ENCODE data around the gene ACSF3. TPM values are rescaled to one million over a fixed set of nuclear protein-coding genes. Genes with fewer than 3 reads are reported as not detected.

Gene ACSF3
- total RNA-seq, 1 experiment from 2014 or later: 39.2 TPM

- peaks cover 31% of the 10 kb centered on the region for H3K36me3 Mint-ChIP-seq (ENCODE audit: insufficient read depth, unreplicated experiment)
- no peak for DNase-seq (ENCODE audit: unreplicated experiment)
- ChIA-PET POLR2A (no interaction called here), CTCF (no interaction called here)
- no peaks in the 10 kb centered on the region for H3K9me3 Mint-ChIP-seq (ENCODE audit: unreplicated experiment)
- no peak overlapping the region for H3K4me3 Mint-ChIP-seq (ENCODE audit: unreplicated experiment)
- no TSS peak for BruUV-seq (replicated peaks)
- H3K27ac Mint-ChIP-seq (ENCODE audit: low read depth, unreplicated experiment): no peak overlapping the region
- no peak for TF ChIP-seq CTCF (IDR thresholded peaks at IDR 0.05; ENCODE audit: unreplicated experiment)
- intact Hi-C loops (cut with micrococcal nuclease): no loop called here
- peaks cover 8% of the 10 kb centered on the region for H3K4me1 Mint-ChIP-seq (ENCODE audit: insufficient read depth, unreplicated experiment)
- H3K27me3 Mint-ChIP-seq (ENCODE audit: insufficient read depth, unreplicated experiment): no peaks in the 10 kb centered on the region
Observed at GRCh38 chr16:89113661-89114060, 20.0 kb downstream of the ACSF3 start.

GRCh38 chr16:89114159-89114981, 20.7 kb downstream of the ACSF3 start:
- H3K27ac Mint-ChIP-seq (ENCODE audit: low read depth, unreplicated experiment): no peak overlapping the region
- POLR2A ChIA-PET: no interaction called here
- no peaks in the 10 kb centered on the region for H3K9me3 Mint-ChIP-seq (ENCODE audit: unreplicated experiment)
- DNase-seq (ENCODE audit: unreplicated experiment): no peak
- H3K4me3 Mint-ChIP-seq (ENCODE audit: unreplicated experiment): no peak overlapping the region
- peaks cover 28% of the 10 kb centered on the region for H3K36me3 Mint-ChIP-seq (ENCODE audit: insufficient read depth, unreplicated experiment)
- intact Hi-C loops (cut with micrococcal nuclease): no loop called here
- BruUV-seq (replicated peaks): no TSS peak
- no peak for TF ChIP-seq CTCF (IDR thresholded peaks at IDR 0.05; ENCODE audit: unreplicated experiment)
- CTCF ChIA-PET: interaction anchor here (0.6 kb wide), 1 partner anchor 1474 kb away, joined by 4 read pairs; no protein-coding TSS in a partner anchor
- H3K27me3 Mint-ChIP-seq (ENCODE audit: insufficient read depth, unreplicated experiment): no peaks in the 10 kb centered on the region
- H3K4me1 Mint-ChIP-seq (ENCODE audit: insufficient read depth, unreplicated experiment): peaks cover 8% of the 10 kb centered on the region

GRCh38 chr16:89115216-89115861, 21.7 kb downstream of the ACSF3 start:
- no TSS peak for BruUV-seq (replicated peaks)
- ChIA-PET CTCF (no interaction called here), POLR2A (no interaction called here)
- no peaks in the 10 kb centered on the region for H3K27me3 Mint-ChIP-seq (ENCODE audit: insufficient read depth, unreplicated experiment)
- no peak overlapping the region for H3K27ac Mint-ChIP-seq (ENCODE audit: low read depth, unreplicated experiment)
- no peaks in the 10 kb centered on the region for H3K9me3 Mint-ChIP-seq (ENCODE audit: unreplicated experiment)
- no peak overlapping the region for H3K4me3 Mint-ChIP-seq (ENCODE audit: unreplicated experiment)
- no peak for TF ChIP-seq CTCF (IDR thresholded peaks at IDR 0.05; ENCODE audit: unreplicated experiment)
- peaks cover 8% of the 10 kb centered on the region for H3K4me1 Mint-ChIP-seq (ENCODE audit: insufficient read depth, unreplicated experiment)
- H3K36me3 Mint-ChIP-seq (ENCODE audit: insufficient read depth, unreplicated experiment): peaks cover 34% of the 10 kb centered on the region
- intact Hi-C loops (cut with micrococcal nuclease): no loop called here
- no peak for DNase-seq (ENCODE audit: unreplicated experiment)

- Mint-ChIP-seq H3K4me3 (ENCODE audit: unreplicated experiment) (no peak overlapping the region), H3K9me3 (ENCODE audit: unreplicated experiment) (no peaks in the 10 kb centered on the region), H3K27ac (ENCODE audit: low read depth, unreplicated experiment) (no peak overlapping the region), H3K27me3 (ENCODE audit: insufficient read depth, unreplicated experiment) (no peaks in the 10 kb centered on the region), H3K36me3 (ENCODE audit: insufficient read depth, unreplicated experiment) (peaks cover 34% of the 10 kb centered on the region), H3K4me1 (ENCODE audit: insufficient read depth, unreplicated experiment) (peaks cover 8% of the 10 kb centered on the region)
- BruUV-seq (replicated peaks): no TSS peak
- intact Hi-C loops (cut with micrococcal nuclease): no loop called here
- no peak for DNase-seq (ENCODE audit: unreplicated experiment)
- CTCF ChIA-PET: interaction anchor here (0.7 kb wide), 1 partner anchor 445 kb away, joined by 3 read pairs; no protein-coding TSS in a partner anchor
- POLR2A ChIA-PET: no interaction called here
- no peak for TF ChIP-seq CTCF (IDR thresholded peaks at IDR 0.05; ENCODE audit: unreplicated experiment)
Observed at GRCh38 chr16:89116341-89117226, 22.9 kb downstream of the ACSF3 start.

Data from MCF 10A (cell line).